Measurements from ENCODE around the gene MAPKAPK2.

Gene MAPKAPK2

DNA sequence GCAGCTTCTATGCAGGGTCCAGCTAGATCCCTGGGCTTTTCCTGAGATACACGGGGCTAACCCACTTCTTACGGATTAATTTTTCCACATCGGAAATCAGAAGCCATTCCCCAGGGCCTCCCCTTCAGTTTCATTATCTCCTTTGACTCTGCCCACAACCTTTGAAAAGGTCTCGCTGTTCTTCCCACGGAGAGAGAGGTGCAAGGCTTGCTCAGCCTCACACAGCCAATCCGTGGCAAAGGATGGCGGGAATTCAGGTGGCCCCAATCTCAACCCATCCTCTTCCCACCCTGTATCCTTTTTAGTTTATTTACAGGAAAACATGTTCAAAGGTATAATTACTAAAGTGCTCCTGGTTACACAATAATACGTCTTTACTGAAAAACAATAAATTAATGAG is 702 bp upstream of the MAPKAPK2 start:
- DNase-seq = no peak

DNA sequence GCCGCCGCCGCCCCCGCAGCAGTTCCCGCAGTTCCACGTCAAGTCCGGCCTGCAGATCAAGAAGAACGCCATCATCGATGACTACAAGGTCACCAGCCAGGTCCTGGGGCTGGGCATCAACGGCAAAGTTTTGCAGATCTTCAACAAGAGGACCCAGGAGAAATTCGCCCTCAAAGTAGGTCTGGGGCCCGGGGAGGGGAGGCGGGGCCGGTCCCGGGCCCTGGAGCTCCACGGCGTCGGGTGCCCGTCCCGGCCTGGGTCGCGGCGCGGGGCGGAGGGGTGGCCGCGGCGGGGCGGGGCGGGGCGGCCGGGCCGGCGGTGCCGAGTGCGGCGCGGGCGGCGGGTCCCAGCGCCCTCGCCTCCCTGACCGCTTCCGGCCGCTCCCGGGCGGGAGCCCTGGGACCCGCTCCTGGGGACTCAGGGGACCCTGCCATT is 646 bp downstream of the MAPKAPK2 start:
- DNase-seq = peak; percentile 53 to 76 (median 68)

DNA sequence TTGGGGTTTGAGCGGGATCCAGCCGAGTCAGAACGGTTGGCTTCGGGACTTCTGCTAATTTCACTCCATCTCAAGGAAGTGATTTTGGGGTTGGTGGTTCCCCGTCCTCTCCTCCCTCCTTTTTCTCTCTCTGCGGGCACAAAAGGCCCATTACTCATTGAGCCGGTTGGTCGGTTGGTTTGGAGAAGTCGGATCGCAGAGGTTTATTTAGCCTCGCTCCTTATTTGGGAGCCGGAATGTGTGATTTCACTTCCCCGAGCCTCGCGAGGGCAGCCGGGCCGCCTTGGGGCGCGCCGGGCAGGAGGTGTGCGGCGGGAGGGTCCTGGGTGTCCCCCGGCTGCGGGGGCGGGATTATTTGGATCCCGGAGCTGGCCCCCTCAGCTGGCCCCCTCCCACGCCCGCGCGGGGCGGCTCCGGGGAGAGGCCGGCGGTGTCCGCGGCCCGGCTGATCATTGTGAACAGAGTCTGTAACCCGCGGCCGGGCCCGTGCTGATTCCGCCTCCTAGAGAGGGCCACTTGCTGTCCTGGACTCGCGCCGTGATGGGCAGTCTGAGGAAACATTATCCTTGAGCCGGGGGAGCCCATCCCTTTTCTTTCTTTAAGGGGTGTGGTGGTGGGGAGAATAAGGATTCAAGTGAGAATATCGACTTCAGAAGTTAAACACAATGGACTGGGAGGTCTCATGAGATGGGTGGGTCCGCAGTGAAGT is 1.2 kb downstream of the MAPKAPK2 start:
- DNase-seq = peak; percentile 88 to 94 (median 90)

DNA sequence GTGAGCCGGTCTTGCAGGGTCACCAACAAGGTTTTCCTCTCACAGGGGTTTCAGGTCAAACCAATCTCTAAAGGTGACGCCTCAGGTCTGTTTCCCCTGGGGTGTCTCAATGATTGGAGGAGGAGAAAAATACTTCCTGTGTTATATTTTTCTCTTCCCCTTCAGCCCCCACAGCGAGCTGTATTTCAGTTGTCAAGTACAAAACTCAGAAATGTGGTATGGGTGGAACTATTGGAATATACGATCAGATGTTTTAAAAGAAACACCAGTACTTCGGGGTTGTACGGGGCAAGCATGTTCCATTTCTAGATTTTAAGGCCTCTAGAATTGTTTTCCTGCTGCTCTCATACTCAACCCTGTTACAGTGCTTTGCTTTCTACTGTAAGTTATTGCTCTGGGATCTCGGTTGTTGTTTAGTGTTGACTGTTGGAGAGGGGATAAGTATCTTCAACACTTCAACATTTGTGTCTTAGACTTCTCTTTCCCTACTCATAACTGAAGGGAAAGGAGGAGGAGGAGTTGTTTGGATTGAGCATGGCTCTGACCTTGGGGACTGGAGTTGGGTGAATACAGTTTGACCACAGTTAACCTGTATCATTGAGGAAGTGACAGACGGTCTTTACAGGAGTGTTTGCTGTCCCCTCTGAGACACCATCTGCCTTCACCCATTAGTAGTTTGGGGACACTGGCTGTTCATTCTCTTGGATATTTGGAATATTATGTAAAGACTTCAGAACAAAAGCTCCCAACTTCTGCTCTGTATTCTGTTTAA is 2.0 kb downstream of the MAPKAPK2 start:
- DNase-seq = peak in 1 of 4 experiments; percentile 34

DNA sequence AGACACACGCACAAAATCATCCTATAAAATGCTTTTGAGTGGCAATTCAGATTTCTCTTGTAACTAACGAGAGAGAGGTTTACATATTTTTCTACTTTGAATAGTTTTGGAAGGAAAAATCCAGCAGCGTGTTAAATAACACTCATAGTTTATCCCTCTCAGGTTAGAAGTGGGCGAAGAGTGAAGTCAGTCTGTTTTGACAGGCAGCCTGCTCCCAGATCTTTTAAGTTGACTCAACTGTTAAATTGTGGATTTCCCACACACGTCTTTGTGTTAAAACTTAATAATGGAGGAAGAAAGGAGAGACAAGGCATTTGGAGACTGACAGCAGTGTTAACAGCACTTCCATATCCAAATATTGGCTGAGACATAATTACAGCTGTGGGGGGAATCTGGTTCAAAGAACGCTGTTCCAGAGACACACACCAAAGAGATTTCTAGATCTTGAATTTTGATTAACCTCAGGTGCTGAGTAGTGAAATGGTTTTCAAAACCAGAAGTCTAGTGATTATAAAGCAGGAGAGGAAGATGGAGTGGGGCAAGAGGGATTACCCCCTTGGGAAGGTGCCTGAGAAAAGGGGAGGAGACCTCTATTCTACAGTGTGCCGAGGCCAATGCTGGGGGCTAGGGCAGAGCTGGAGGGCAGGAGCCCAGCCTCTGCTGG is 2.7 kb downstream of the MAPKAPK2 start:
- DNase-seq = no peak

DNA sequence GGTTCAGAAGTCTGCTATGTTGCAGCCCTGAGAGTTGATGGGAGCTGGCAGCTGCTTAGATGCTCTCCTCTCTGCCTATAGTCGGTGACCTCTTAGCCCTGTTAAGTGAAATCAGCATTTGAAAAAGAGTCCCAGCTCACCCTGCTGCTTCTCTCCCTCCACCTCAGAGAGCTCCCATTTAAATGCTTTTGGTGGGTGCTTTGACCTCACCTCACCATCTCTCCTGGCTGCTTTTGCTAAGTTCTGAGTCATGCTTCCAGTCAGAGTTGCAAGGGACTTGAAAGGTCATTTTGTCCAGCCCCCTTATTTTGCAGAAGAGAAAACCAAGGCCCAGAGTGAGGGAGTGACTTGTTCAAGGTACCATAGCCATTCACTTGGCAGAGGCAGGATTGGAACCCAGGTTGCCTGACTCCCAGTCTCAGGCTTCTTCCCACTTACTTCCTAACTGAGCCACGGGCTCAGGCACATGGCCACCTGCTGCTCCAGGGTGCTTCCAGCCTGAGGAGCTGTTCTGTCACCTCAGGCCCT is 3.3 kb downstream of the MAPKAPK2 start:
- DNase-seq = peak in 3 of 4 experiments; percentile 21 to 58 (median 47)

DNA sequence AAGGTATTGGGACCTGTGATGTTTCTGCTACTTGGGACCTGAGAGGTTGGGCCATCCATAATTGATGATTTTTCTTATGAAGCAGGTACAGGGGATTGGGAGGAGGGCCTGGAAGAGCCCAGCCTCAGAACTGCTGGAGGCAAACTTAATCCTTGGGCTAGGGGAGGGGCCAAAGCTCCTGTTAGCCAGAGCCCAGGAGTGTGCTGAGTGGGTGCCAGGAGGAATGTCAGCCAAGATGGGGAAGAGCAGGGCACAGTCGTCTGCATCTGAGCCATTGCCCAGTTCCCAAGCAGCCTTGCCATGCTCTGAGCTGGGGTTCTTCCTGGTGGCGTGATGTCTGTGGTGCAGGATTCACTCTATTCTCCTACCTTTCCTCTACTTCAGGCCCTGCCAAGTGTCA is 5.8 kb downstream of the MAPKAPK2 start:
- DNase-seq = no peak

DNA sequence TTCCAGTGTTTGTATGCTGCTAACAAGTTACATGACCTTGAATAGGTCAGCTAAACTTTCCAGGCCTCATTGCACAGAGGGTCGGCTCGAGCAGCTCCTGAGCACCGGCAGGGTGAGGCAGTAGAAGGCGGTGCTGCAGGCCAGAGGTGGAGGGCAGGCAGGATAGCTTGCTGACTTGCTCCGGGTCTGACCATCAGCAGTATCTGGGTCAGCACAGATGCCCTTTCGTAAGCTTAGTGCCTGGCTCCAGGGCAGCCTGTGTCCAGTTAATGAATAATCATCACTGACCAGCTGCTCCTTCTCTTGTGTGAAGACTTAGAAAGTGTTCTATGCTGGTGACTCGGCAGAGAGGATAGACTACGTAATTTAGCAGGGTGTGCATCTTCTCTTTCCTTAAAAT is 6.9 kb downstream of the MAPKAPK2 start:
- peak in 1 of 4 experiments; percentile 29 for DNase-seq

DNA sequence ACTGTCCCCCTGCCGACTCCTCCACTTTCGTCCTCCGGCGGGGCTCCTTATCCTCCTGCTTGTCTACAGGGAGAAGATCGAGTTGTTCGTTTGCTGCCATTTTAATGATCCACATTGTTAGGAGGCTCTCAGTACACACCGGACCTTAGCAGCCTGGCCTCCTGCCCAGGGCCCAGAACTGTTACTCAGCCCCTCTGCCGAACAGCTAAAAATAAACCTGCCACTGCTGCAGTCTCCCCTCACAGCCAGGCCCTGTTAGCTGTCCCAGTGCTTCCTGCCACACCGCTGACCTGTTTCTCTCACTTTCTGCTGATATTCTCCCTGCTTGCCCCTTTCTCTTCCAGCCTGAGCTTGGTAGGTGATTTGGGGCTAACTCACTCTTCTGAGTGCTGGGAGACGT is 8.3 kb downstream of the MAPKAPK2 start:
- DNase-seq = no peak

DNA sequence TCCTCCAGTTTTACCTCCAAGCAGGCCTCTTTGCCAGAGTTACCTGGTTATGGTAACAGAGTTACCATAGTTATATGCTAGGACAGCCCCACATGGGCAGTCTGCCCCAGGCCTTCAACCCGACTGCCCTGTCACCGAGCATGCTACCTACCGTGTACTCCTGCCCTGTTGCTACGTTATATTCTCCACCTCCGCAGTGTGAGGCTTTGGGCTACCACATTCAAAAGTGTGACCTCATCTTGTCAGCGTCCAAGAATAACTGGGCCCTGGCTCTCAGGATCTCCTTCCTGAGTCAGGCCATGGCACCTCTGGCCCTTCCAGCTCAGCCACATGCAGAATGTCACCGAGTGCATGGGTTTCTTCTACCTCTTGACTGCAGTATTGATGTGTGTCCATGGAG is 8.9 kb downstream of the MAPKAPK2 start:
- no peak for DNase-seq

DNA sequence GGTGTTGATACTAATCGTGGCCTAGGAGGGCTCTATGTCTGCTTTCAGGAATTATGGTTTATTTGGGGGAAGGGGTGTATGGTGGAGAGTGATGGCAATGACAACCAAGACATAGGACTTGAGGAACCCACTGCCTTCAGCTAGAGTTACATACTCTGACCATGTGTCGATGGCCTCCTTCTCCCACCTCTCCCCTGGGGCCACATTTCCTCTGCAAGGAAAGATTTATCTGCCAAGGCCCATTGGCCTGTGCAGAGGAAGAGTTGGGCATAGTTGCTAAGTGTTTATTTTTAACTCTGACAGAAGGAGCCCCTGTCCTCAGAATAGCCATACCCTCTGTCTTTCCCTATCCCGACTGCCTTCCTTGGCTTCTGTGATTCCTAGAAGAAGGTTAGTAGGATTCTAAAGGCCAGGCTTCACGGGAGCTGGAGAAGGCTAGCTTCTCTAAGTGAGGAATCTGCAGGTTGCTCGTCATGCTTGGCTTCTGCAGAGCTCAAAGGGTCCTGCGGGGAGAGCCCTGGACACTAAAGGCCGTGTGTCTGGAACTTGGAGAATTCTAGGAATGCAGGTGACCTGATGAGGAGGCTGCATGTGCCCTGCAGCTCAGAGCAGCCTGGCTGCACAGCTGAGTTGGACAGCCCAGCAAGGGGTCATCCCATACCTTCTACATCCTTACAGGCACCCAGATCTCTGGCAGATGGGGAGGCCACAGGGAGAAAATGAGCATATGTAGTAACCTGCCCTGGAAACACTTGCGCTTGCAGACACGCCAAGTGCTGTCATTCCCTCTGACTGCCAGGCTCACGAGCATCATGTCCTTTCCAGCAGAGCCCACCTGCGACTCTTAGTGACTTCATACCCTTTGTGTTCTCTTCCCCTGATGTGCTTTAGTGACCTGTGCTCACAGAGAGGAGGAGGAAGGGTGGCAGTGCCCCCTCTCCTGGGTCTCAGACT is 9.7 kb downstream of the MAPKAPK2 start:
- no peak for DNase-seq

DNA sequence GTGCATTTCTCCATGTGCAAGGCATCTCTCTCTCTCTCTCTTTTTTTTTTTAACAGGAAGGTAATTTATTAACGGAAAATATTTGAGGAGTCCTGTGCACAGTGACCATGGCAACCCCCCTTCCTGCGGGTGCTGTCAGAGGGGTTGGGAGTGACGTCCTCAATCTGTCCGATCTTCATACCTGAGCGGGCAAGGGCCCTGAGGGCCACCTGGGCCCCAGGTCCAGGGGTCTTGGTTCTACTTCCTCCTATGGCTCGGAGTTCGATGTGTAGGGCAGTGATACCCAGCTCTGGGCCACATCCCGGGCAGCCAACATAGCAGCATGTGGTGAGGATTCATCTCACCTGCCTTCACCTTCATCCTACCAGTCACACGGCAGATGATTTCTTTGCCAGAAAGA is 11.0 kb downstream of the MAPKAPK2 start:
- no peak for DNase-seq

DNA sequence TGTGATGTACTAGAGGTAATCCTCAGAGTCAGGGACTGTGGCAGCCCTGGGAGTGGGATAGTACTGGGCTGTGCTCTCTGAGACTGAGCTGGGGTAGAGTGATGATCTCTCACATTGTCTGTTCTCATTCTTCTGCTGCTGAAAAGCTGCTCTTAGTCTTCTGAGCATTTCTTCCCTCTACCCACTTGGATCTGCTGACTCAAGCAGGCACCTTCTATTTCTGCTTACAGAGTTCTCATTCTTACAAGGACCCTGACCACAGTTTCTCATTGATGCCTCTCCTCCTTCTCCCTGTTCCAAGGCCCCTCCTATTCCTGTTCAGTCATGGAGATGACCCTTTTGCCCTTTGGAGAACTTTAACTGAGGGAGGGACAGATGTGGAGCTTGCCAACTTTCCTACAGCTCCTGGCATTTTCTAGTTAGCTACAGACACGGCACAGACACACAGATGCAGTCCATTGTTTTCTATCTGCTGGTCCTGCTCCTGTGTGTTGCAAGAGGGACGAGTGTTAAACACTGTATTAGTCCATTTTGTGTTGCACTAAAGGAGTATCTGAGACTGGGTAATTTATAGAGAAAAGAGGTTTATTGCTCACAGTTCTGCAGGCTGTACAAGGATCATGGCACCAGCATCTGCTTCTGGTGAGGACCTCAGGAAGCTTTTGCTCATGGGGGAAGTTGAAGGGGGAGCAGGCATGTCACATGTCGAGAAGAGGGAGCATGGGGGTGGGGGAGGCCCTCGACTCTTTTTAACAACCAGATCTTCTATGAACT is 12.3 kb downstream of the MAPKAPK2 start:
- DNase-seq = peak; percentile 16 to 44 (median 34)

DNA sequence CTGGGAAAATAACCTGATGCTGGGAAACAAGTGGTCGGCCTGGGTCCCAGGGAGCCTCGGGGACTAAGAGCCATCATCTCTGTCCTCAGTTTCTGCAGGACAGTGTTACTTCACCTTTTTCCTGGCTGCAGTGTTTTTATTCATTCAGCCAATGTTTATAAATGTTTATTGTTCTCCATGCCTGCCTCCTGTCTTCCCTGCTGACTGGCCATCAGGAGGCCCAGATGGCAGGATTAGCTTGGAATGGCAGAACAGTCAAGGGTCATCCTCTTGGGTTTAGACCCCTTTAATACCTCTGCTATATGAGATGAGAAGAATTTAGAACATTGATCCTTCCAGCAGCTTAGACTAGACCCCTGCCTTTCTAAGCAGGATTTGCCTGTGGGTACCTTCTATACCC is 13.3 kb downstream of the MAPKAPK2 start:
- no peak for DNase-seq

DNA sequence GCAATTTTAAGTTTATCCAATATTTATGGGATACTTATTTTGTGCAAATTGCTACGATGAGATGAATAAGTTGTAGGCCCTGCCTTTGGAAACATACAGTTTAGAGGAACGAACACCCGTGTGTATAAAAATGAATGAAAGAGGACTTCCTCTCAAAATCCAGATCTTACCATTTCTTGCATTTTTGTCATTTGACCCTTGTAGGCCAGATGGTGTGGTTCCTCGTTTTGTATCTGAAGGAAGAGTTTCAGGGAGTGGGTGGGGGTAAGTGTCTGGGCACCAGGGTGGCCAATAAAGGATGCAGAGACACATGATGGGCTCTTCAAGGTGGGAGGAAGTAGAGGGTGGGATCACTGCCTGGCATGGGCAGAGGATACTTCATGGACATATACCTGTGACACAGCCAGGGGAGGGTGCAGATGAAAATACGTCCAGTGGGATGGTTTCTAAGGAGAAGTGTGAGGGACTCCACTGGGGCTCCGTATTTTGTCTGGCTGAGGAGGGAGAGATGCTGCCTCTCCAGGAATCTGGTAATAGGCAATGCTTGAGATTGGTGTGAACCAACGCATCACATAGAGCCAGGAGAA is 14.4 kb downstream of the MAPKAPK2 start:
- DNase-seq = peak; percentile 56 to 82 (median 73)

DNA sequence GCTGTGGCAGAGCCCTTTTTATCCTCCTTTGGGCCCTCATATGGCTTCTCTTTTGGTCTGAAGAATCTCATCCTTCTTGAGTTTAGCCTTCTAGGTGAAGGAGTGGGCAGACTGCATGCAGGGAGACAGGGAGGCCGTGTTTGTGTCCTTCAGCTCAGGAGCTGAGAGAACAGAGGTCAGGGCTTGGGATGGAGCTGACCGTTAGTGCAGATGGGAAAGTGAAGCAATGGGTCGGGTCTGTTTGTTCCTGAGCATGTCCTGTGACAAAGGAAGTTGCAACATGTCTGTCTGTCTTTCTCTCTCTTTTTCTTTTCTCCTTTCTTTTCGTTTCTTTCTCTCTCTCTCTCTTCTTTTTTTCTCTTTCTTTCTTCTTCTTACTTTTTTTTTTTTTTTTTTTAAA is 14.9 kb downstream of the MAPKAPK2 start:
- peak in 2 of 4 experiments; percentile 42 to 46 for DNase-seq

DNA sequence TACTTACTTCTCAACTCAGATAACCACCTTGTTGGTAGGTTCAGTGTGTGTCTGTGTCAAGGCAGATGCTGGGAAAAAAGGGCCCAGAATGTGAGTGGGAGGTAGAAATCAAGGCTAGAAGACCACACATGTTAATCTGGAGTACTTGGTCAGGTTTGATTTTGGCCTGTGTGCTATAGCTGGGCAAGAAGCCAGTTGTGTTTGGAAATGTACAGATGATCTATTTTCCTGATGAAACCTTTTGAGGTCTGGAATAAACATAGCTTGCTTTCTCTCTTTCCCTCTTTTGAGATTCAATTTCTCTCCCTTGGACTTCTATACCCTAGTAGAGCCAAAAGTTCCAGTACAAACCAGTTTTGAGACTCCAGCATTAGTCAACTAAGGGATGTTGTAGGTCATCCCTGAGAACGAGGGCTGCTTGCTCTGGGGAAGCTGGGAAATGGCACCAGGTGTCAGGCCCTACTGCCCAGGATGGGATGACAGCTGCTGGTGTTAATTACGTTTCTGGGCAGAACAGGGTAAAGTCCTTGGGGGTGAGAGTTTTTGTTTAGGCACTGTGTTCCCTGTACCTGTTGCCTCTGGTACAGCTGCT is 15.8 kb downstream of the MAPKAPK2 start:
- no peak for DNase-seq

DNA sequence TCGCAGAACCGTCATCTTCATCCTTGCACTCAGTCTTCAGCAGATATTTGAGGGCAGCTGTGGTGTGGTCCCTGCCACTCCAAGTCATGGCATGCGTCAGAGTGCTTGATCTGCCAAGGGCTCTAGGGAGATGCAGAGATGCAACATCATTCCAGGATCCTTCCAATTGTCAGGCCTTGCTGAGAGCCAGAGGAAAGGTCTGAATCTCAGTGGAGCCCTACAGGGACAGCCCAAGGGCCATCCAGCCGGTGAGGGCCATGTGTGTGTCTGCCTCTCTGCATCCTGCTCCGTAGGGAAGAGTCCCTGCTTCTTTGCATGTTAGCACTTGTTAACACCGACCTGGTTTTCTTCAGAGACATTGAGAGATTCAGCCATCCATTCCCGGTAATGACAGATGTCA is 17.6 kb downstream of the MAPKAPK2 start:
- no peak for DNase-seq

DNA sequence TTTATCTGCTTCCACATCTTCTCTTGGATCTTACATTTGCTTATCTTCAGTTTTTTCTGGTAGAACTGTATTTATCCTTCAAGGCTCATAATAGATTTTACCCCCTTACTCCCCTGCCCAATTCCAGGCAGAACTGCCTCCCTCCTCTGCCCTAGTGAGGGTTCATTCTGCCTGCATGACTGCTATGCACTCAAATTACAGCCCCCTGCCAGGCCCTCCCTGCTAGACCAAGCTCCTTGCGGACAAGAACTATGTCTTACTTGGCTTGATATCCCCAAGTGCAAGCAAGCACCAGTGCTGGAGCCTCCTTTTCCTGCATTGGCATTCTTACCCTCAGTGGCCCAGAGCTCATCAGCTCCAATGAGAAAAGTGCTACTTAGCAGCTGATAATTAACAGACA is 18.1 kb downstream of the MAPKAPK2 start:
- no peak for DNase-seq

DNA sequence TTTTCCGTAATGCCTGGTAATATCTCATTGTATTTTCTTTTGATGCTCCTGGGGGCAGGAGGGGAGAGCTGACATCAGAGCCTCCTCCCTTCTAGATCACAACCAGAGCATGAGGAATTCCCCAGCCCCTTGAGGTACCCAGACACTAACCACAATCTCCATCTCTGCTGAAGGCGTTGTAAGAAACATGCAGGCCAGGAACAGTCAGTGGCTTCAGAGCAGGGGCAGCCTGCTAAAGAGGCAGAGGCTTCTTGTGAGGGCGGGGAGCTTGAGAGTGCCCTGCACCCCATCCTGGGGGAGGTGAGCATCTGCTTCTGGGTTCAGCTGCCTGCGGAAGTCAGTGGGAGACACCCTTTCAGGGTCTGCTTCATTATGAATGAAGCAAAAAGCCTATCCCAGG is 19.0 kb downstream of the MAPKAPK2 start:
- DNase-seq = no peak

Measured in suppressor macrophage (primary cell).